HG02884 (cell line): ENCODE measurements around the gene CRYM.
"Not testable (repeated sequence)": the region's sequence is repeated elsewhere in the genome, so short reads cannot be mapped to it uniquely, and the experiment has no call there.

Experiments used
- ATAC-seq: cut with Tn5 transposase; IDR thresholded peaks from one replicate; pipeline ENCODE4 v1.9.1; 2021; ENCODE audit warnings: mild to moderate bottlenecking, moderate library complexity; ENCODE audit not compliant: unreplicated experiment

CRYM gene

GRCh38 chr16:21277927-21278706 is at the start of gene CRYM:
CRYM (minus strand) TSS chr16:21278290; CDS start chr16:21278251, 39 bp downstream.
- ATAC-seq = no peak

DNA sequence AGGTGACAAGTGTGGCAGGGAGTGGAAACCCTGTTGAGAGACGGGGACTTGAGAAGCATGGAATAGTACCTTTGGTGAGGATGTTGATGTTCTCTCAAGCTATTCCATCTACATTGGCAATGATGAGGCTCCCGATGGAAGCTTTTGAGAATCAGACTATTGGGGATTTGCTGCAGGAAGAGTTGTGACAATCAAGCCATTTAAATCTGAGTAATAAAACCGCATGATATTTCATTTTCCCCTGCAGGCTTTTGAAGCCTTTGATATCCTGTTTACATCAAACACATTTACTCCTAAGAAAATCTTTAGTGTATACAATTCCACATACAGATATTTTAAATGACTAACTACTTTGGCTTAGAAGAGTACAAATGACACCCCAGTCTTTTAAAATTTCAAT is 49.0 kb upstream of the CRYM start:
- ATAC-seq = no peak

DNA sequence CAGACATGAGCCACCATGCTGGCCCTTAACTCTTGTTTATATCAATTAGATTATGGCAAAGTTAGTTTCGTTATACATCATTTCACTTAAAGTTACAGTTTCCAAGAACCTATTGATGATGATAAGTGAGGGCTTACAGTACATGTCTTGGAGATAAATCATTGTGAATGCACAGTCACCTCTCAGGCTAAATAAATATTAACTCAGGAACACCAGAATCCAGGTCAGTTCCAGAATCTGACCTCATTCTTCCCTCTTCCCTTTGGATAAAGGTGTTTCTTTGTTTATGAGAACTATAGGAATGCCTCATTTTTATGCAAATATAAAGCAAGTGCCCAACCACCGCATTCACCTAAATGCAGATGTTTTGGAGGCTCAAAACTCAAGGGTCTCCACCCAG is 48.4 kb upstream of the CRYM start:
- ATAC-seq = no peak

DNA sequence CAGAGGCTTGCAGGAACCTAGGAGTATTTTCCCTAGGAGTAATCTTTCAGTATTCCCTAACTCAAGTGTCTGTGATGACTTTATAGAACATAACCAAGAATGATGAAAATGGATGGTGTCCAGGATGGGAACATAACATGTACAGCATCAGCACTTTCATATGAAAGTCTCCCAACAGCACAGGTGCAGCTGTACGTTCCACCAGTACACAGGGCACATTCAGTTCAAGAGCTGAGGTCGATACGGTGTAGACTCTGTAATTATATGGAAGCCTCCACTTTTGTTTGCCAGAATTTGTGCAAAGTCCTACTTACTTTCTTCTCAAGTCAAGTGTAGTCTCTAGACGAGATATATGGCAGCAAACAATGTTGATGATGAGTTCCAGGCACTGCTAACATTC is 46.2 kb upstream of the CRYM start:
- no peak for ATAC-seq

DNA sequence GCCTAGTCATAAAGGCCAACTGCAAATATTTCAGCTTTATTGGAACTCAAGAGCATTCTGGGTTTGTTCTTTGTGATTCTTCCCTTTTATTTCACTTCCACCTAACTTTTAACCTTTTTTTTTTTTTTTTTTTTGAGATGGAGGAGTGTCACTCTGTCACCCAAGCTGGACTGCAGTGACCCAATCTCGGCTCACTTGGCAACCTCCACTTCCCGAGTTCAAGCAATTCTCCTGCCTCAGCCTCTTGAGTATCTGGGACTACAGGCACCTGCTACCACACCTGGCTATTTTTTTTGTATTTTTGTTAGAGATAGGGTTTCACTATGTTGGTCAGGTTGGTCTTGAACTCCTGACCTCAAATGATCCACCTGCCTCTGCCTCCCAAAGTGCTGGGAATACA is 44.2 kb upstream of the CRYM start:
- ATAC-seq = not testable (repeated sequence)

- ATAC-seq = no peak
Measured at GRCh38 chr16:21321736-21322135, 43.6 kb upstream of the CRYM start.

DNA sequence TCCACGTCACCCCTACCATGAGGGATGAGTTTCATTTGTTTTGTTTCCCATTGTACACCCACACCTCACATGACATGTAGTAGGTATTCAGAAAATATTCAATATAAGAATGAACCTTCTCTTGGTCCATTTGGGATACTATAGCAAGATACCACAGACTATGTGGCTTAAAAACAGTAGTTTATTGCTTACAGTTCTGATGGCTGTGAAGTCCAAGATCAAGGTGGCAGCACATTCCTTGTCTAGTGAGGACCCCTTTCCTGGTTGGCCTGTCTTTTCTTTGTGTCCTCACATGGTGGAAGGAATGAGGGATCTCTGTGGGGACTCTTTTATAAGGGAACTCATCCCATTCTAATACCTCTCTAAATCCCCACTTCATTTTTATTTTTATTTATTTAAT is 36.2 kb upstream of the CRYM start:
- no peak for ATAC-seq

DNA sequence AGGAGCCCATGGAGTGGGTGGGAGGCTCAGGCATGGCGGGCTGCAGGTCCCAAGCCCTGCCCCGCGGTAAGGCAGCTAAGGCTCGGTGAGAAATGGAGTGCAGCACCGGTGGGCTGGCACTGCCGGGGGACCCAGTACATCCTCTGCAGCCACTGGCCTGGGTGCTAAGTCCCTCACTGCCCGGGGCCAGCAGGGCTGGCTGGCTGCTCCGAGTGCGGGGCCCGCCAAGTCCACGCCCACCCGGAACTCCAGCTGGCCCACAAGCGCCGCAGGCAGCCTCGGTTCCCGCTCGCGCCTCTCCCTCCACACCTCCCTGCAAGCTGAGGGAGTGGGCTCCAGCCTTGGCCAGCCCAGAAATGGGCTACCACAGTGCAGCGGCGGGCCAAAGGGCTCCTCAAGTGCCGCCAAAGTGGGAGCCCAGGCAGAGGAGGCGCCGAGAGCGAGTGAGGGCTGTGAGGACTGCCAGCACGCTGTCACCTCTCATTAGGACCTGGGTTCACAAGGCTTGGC is 34.8 kb upstream of the CRYM start:
- ATAC-seq = not testable (repeated sequence)

DNA sequence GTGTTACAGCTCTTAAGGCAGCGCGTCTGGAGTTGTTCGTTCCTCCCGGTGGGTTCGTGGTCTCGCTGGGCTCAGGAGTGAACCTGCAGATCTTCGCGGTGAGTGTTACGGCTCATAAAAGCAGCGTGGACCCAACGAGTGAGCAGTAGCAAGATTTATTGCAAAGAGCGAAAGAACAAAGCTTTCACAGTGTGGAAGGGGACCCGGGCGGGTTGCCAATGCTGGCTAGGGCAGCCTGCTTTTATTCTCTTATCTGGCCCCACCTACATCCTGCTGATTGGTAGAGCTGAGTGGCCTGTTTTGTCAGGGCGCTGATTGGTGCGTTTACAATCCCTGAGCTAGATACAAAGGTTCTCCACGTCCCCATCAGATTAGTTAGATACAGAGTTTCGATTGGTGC is 34.0 kb upstream of the CRYM start:
- not testable (repeated sequence) for ATAC-seq

- not testable (repeated sequence) for ATAC-seq
Measured at GRCh38 chr16:21306712-21307111, 28.6 kb upstream of the CRYM start.

- no peak for ATAC-seq
Measured at GRCh38 chr16:21302898-21303528, 24.9 kb upstream of the CRYM start.

DNA sequence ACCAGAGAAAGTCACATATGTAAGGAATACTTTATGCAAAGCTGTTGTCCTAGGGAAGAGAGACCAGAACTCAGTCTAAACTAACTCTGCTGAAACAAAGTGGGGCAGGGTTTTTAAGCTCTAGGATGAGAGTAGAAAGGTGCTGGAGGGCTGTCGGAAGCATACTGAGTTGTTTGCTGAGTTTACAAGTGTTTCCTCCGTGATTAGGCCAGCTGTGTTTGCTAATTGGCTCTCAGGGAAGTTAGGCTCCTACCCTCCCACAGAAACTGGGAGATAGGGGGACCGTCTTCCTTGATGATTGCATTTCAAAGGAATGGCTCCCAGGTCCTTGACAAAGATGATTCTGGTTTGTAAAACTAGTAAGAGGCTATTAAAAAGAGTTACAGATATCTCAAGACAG is 24.4 kb upstream of the CRYM start:
- ATAC-seq = no peak

GRCh38 chr16:21301895-21302291 is 23.8 kb upstream of the CRYM start:
- no peak for ATAC-seq

DNA sequence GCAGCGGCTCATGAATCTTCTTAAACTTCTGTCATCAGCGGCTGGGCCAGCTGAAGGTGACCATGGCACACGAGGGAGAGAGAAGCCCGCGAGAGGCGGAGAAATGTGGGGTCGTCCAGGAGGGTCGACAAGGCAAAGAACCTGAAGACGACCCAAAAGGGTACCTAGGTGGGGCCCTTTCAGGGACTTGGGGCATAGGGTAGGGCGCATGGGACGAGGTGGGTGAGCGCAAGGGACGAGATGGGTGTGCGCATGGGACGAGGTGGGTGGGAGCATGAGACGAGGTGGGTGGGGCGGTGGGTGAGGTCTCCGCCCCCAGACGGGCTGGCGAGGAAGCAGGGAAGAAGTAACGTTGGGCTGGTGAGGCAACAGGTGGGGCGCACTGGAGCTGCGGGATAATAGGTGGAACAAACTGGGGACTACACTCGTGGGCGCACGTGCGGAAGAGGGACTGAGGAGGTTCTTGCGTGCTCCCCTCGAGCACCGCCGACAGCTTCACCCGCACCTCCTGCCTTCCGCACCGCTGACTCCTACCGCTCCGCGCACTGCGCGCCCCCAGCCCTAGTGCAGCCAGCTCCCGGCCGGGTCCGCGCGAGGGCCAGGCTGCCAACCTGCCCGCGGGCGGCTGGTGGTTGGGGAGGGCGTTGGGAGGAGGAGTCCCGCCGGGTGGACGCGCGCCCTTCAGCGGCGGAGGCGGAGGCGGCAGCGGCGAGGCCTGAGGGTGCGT is 23.2 kb upstream of the CRYM start:
- peak; percentile 52 for ATAC-seq

DNA sequence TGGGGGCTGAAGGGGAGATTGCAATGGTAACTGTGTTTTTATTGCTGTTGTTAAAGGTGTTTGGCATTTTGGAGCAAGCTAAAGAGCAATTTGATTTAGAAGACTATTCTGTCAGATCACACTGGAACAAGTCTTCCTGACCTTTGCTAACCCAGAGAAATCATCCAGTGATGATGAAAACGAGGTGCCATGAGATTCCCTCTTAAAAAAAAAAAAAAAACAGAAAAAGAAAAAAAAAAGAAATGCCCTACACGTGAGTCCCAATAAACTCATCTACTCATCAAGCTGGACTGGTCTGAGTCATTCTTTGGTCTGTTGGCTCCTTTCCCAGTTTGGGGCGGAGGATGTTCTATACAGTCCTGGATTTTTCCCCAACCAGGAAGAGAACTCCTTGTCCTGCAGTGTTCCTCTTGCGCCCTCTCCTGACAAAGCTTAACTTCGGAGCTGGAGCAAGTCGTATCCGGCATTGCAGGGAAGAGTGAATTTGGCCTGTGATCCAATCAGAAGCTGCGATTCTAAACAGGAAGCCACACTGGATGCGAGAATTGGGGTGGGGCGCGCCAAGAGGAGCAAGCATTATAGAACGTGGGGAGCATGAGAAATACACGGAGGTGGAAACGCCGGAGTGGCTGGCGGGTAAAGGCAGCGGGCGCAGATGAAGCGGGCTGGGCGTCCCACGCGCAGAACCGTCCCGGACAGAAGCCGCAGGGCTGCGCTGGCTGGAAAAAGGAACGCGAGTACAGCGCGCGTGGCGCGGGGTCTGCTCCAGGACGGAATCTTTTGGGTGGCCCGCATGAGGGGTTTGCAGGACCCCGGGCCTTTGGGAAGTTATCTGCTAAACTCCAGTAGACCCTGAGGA is 22.4 kb upstream of the CRYM start:
- ATAC-seq = peak; percentile 59

DNA sequence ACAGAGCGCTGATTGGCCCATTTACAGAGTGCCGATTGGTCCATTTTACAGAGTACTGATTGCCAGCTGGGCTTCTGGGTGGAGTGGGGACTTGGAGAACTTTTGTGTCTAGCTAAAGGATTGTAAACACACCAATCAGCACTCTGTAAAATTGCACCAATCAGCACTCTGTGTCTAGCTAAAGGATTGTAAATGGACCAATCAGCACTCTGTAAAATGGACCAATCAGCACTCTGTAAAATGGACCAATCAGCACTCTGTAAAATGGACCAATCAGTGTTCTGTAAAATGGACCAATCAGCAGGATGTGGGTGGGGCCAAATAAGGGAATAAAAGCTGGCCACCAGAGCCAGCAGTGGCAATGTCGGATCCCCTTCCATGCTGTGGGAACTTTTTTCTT is 11.7 kb upstream of the CRYM start:
- not testable (repeated sequence) for ATAC-seq

DNA sequence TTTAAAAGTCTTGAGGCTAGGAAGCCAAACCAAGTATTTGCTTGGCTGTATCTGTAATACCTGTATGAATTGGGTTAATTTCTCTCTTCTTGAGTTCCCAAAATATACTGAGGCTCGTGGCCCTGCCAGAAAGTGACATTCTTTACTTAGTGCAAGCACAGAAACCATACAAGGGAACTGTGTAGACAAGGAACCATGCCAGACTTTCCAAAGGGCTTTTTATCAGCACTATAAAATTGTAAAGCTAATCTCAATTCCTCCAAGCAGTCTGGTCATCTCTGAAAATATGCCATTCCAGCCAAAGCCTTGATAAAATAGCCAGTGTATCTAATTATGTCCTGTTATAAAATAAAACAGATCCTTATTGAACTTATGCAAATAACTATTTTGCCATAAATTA is 7.2 kb upstream of the CRYM start:
- no peak for ATAC-seq

DNA sequence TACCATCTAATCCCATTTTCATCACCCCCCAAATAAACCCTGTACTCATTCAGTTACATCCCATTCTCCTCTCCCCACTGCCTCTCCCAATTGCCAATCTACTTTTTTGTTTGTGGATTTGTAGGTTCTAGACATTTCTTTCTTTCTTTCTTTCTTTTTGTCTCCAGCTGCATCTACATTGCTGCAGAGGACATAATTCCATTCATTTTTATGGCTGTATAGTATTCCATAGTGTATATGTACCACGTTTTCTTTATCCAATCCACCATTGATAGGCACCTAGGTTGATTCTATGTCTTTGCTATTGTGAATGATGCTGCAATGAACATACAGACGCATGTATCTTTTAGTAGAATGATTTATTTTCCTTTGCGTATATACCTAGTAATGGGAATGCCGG is 6.3 kb upstream of the CRYM start:
- ATAC-seq = no peak

GRCh38 chr16:21283521-21284289 is 5.6 kb upstream of the CRYM start:
- no peak for ATAC-seq
